AG20443 (cell line): ENCODE measurements around the gene SLC9A3.

ENCODE experiments used
- DNase-seq: peaks from one replicate; pipeline ENCODE4 v3.0.0; 2012; ENCODE audit warnings: low spot score, mixed read lengths

The SLC9A3 gene

DNA sequence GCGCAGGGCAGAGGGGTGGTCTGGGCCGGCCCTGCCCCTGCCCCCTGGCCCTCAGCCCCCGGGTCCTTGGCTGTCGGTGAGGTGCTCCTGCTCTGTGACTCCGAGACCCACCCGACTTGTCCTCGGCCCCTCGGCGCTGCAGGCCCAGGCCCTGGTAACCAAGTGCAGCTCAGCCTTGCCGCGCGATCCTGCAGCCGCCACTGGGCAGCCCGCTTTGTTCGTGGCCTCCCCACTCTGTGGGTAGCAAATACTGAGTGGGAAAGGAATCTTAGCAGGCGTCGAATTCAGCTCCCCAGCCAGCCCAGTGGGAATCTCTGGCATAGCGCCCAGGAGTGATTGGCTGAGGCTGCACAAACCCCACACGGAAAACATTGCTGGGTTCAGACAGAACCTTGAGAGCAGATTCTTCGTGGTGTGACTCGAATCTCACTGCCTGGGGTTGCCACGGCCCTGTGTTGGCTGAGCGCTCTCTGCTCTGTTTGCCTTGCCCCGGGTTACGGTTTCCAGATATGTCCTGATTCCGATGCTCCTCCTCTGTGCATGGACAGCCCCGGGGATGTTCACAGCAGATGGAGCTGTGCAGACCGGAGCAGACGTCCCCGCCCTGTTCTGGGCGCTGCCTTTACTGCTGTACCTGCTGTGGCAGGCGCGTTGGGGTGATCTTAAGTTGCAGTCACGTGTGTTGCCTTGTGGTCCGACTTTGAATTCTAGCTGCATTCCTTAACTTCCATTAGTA, 94.6 kb downstream of the SLC9A3 start:
- DNase-seq: peak; percentile 88

DNA sequence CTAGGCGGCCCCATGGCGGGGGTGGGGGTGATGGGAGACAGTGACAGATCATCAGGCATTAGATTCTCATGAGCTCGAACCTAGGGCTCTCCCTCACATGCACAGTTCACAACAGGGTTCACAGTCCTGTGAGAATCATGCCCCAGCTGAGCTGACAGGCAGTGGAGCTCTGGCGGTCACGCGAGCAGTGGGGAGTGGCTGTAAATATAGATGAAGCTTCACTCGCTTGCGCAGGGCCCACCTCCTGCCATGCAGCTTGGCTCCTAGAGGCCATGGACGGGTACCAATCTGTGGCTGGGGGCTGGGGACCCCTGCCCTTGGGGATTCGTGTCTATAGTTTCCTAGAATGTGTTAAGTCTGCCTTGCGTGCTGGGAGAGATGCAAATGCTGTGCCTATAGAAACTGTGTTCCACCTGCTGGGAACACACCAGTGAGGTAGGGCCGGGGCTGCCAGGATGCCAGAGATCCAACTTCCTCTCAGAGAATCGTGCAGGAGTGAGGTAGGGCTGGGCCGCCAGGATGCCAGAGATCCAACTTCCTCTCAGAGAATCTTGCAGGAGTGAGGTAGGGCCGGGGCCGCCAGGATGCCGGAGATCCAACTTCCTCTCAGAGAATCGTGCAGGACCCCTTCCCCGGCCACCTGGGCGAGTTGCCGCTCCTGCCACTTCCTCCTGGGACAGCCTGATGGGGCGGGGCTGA, 95.3 kb downstream of the SLC9A3 start:
- no peak for DNase-seq

DNA sequence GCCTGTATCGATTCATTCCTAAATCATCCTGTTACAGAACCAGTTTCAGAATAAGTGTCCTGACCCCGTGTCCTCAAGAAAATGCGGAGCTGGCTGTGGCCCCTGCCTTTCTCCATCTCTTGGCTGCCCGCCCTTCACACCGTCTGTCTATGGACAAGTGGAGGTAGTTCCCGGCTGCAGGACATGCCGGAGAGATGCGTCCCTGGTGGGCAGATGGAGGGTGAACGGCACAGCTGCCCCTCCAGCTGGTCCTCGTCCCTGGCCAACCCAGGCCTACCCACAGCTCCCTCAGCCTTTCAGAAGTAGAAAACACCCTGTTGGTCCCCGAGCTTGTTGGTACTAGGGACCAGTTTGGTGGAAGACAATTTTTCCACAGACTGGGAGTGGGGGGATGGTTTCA, 96.0 kb downstream of the SLC9A3 start:
- DNase-seq: no peak

DNA sequence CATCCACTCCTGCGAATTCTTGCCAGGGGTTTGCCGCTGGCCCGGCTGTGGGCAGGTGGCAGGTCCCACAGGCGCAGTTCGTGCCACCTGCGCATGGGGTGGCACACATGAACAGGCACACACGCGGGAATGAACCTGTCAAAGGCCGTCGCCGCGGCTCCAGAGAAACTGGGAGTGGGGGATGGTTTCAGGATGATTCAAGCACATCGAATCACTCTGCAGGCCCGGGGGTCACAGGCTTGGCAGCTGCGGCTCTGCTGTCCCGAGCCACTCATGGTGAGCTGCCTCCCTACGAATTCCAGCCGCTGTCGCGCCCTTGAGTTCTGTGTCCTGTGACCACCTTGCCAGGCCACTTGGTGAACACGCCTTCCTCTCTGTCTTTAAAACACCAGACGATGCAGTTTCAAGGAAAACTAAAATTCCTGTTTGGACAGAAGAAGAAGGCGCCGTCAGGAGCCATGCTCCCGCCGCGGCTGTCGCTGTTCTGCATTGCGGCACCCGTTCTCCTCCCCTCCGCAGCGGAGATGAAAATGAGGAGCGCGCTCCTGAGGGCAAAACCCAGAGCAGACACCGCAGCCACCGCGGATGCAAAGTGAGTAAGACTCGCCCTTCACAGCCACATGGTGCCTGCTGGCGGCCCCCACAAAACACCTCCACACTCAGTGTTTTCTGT, 96.7 kb downstream of the SLC9A3 start:
- DNase-seq: no peak

DNA sequence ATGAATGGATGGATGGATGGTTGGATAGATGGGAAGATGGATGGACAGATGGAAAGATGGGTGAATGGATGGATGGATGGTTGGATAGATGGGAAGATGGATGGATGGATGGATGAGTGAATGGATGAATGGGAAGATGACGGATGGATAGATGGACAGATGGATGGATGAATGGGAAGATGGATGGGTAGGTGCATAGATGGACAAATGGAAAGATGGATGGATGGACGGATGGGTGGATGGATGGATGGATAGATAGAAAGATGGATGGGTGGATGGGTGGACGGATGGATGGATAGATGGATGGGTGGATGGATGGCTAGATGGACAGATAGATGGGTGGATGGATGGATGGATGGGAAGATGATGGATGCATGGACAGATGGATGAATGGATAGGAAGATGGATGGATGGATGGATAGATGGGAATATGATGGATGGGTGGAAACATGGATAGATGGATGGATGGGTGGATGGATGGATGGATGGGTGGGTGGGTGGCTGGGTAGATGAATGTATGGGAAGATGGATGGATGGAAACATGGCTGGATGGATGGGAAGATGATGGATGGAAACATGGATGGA, 97.8 kb downstream of the SLC9A3 start:
- DNase-seq: no peak

DNA sequence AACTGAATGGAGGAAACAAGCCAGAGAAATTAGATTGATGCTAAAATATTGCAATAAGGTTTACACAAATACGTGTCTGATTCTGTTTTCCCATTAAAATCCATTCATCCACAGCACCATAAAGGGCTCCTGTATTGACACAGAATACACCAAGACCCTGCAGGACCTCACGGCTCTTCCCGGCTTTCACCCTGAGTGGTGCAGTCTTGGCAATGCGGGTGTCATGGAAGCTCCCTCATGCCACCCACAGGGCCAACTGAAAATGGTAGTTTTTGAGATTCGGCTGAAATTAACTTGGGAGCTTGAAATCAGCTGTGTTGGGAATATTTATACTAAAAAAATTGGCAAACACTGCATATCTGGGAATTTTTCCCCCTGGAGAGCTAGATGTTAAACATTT, 98.5 kb downstream of the SLC9A3 start:
- no peak for DNase-seq

DNA sequence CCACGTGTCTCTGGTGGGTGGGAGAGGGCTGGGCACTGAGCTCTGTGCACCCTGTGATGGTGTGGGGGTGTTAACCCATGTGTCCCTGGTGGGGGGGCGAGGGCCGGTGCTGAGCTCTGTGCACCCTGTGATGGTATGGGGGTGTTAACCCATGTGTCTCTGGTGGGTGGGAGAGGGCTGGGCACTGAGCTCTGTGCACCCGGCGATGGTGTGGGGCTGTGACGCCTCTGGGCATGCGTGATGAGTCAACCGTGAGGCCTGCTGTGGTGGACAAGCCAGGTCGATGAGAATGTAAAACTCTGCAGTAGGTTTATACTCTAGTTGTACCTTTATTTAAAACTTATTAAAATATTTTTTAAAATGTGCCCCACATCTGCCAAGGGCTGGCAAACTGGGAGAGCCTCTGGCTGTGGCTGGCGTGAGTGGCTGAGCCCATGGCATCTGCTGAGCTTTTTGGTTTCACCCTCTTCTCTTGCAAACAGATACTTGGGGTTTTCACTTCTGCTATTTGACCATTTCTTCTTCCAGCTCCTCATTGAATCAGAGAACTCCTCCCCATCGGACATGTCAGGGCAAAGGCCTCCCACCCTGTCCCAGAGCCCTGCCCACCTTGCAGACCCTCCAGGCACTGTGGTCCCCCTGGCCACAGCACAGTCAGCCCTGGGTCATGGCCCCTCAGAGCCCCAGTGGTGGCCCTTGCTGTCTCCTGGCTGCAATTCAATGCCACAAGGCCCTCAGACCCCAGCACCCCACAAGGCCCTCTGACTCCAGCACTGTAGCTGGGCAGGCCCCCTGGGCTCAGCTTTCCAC, 99.7 kb downstream of the SLC9A3 start:
- DNase-seq: peak; percentile 56

DNA sequence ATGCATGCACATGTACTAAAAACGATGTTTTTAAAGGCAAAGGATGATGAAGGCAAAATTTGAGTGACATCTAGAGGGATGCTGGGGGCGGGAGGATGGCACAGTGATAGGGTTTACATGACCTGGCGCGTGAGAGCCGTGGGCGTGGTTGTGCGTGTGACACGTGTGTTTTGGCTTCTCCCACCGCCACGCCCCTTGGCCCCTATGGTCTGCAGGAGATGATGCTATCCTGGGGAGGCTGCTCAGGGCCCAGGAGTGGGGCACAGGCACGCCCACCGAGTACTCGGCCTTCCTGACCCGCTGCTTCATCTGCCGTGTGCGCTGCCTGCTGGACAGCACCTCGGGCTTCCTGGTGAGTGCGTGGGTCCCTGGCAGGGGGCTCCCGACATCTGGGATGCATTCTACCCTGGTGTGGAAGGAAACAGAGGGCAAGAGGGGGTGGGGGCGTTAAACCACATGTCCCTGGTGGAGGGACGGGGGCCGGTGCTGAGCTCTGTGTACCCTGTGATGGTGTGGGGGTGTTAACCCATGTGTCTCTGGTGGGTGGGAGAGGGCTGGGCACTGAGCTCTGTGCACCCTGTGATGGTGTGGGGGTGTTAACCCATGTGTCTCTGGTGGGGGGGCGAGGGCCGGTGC, 100.5 kb downstream of the SLC9A3 start:
- DNase-seq: no peak

DNA sequence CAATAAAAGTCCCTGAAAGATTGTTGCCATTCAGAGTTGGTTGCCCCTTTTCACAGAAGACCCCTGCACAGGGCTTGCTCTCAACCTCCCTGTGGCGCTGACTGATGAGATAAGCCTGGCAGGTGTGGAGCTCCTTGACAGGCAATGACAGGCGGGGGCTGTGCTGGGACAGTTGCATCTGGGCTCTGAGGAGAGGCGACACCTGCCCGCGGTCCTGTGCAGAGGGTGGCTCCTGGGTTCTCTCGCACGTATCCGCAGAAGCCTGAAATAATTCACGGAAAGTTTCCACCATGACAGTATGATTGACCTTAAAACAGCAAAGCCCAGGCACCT, 101.0 kb downstream of the SLC9A3 start:
- no peak for DNase-seq

DNA sequence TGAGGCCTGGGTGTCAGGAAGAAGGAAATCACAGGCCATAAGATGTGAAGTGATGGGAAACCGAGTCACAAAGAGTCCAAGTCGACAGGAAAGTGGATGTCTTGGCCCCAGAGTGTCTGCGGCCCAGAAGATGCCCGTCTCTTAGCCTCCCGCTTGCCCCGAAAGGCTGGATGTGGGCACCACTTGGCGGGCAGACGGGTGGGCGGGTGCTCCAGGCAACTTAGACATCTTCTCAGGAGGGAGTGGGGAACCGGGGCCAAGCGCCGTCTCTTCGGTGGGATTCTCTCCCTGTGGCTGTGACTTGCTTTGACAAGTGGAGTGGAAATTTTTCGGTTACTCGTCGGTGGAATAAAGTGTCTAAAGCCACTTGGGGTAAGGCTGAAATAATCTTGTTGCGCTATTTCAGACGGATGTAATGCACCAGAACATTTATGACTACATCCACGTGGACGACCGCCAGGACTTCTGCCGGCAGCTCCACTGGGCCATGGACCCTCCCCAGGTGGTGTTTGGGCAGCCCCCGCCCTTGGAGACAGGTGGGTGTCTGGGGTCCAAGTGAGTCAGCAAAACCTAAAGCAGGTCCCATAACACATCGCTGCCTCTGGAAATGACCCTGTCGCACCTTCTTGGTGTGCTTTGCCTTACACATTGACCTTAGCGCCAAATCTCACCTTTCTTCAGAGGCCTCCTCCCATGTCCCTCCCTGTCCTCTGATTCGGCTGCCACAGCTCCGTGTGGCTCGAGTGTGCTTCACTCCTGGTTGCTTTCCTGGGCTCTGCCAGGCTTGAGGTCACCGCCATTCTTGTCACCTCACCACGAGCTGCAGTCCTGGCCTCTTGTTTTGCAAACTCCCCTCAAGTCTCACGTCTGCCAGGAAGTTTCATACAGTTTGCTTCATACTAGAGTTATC, 101.7 kb downstream of the SLC9A3 start:
- DNase-seq: no peak

DNA sequence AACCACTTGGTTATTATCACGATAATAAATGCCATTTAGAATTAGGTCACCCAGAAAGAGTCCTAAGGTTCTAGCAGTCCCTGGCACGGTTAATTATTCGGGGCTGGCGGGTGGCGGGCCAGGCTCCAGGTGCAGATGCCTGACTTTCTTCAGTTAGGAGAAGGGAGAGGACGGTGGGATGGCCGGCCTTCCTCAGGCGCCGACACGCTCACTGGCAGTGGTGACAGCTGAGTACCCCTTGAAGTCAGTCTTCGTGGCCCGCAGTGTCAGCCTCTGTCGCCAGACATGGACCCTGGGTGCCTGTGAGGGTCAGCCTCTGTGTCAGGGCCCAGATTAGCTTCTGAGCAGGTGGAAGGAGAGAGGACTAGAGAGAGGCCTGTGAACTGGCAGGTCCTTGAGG, 102.3 kb downstream of the SLC9A3 start:
- no peak for DNase-seq

DNA sequence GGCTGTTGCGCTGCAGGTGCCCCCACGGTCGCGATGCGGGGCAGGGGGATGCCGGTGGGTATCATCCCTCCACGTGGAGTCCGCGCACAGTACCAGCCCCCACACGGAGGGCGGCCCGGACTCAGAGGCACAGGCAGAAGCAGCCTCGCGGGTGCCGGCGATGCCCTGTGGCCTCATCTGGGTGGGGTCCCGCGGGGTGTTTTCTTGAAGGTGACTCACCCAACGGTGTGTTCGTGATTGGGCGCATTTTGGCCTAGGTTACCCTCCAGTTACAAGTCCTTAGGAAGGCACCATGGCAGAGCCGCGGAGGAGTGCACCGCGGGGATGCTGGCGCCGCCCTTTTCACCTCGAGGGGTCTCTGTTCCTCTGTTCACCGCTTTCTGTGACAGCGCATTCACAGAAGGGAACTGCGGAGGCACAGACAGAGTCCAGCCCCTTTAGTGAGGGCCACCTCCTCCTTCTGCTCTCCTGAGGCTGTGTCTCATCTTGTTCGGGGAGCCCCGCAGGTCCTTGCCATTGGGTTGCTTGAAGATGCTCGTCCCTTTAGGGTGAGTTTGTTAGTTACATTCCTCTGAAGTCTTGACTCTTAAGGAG, 102.9 kb downstream of the SLC9A3 start:
- DNase-seq: no peak

DNA sequence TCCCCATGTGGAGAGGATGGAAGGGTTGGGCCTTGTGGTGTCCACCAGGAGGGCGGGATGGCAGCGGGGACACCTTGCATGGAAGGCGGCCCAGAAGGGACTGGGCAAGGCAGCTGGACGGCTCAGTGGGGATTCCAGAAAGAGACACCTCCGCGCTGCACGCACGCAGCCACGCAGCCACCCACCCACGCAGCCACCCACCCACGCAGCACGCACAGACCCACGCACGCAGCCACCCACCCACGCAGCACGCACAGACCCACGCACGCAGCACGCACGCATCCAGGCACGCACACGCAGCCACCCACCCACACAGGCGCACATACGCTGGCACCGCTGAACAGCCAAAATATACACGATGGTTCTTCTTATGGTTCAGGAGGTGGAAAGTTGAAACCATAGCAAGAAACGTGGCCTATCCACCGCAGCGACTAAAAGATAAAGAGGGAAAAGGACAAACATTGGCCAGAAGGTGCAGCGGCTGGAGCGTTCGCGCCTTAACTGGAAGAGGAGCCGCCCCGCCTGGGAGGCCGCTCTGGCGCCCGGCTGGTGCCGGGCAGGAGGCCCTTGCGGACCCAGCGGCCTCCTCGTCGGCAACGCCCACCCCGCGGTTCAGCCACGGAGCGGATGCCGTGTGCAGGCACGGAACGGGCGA, 103.5 kb downstream of the SLC9A3 start:
- DNase-seq: no peak
